Suprapubic skin (tissue), 4 donors: ENCODE results near the gene NCOA6.

Source experiments
- EP300 ChIP-seq: sonication (generic); formaldehyde crosslinking; IDR thresholded peaks from one replicate; pipeline ENCODE4 v1.6.1; 2017; ENCODE audit warnings: antibody characterized with exemption
- POLR2A ChIP-seq, 2 donors: fragments of 450-650 bp; IDR thresholded peaks; one replicate each; pipeline ENCODE4 v1.6.1; 2017; ENCODE audit warnings: antibody characterized with exemption in 2 of 2, mild to moderate bottlenecking in 2 of 2, moderate library complexity in 2 of 2
- POLR2AphosphoS5 ChIP-seq, 3 donors: sonication (generic); formaldehyde crosslinking; IDR thresholded peaks; one replicate each; pipeline ENCODE4 v1.6.1; 2017; ENCODE audit warnings: antibody characterized with exemption in 3 of 3
- TF ChIP-seq, protein P1 (sequence below), 2 donors: fragments of 200-600 bp in 1 of 2; fragments of 450-650 bp in 1 of 2; sonication (generic) in 1 of 2; IDR thresholded peaks; one replicate each; pipeline ENCODE4 v1.5.1; 2016 to 2019; ENCODE audit warnings: antibody characterized with exemption in 2 of 2, mild to moderate bottlenecking in 1 of 2, moderate library complexity in 1 of 2

DNA sequence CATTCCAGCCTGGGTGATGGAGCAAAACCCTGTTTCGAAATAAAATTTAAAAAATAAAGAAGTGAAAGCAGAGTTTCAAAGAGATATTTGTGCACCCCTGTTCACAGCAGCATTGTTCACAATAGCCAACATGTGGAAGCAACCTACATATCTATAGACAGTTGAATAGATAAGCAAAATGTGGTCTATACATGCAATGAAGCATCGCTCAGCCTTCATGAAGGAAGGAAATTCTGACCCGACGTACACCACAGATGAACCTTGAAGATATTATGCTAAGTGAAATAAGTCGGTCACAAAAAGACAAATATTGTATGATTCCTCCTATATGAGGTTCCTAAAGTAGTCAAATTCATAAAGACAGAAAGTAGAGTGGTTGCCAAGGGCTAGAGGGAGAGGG, 6.5 kb upstream of the NCOA6 start:
- TF ChIP-seq, protein P1, sequence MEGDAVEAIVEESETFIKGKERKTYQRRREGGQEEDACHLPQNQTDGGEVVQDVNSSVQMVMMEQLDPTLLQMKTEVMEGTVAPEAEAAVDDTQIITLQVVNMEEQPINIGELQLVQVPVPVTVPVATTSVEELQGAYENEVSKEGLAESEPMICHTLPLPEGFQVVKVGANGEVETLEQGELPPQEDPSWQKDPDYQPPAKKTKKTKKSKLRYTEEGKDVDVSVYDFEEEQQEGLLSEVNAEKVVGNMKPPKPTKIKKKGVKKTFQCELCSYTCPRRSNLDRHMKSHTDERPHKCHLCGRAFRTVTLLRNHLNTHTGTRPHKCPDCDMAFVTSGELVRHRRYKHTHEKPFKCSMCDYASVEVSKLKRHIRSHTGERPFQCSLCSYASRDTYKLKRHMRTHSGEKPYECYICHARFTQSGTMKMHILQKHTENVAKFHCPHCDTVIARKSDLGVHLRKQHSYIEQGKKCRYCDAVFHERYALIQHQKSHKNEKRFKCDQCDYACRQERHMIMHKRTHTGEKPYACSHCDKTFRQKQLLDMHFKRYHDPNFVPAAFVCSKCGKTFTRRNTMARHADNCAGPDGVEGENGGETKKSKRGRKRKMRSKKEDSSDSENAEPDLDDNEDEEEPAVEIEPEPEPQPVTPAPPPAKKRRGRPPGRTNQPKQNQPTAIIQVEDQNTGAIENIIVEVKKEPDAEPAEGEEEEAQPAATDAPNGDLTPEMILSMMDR (IDR thresholded peaks at IDR 0.05): no peak
- TF ChIP-seq EP300 (no peak), POLR2A (IDR thresholded peaks at IDR 0.05) (no peak), POLR2AphosphoS5 (IDR thresholded peaks at IDR 0.05) (no peak)
